HG03342 (cell line): ENCODE results near the gene CDC42SE2.
"Not testable (repeated sequence)": the region's sequence is repeated elsewhere in the genome, so short reads cannot be mapped to it uniquely, and the experiment has no call there.

Experiments
- ATAC-seq: cut with Tn5 transposase; IDR thresholded peaks from one replicate; pipeline ENCODE4 v1.9.1; 2021; ENCODE audit warnings: mild to moderate bottlenecking, moderate library complexity; ENCODE audit not compliant: unreplicated experiment

The CDC42SE2 gene

GRCh38 chr5:131250751-131251475 is 12.9 kb upstream of the CDC42SE2 start:
- no peak for ATAC-seq

- peak; percentile 83 for ATAC-seq
Measured at GRCh38 chr5:131252824-131253171, 11.1 kb upstream of the CDC42SE2 start.

GRCh38 chr5:131254025-131254424 is 9.8 kb upstream of the CDC42SE2 start:
- ATAC-seq, result not testable (repeated sequence)

GRCh38 chr5:131254741-131255140 is 9.1 kb upstream of the CDC42SE2 start:
- no peak for ATAC-seq

GRCh38 chr5:131256507-131256823 is 7.4 kb upstream of the CDC42SE2 start:
- no peak for ATAC-seq

GRCh38 chr5:131258733-131259132 is 5.1 kb upstream of the CDC42SE2 start:
- ATAC-seq, result no peak

- ATAC-seq, result no peak
Measured at GRCh38 chr5:131259326-131259725, 4.5 kb upstream of the CDC42SE2 start.

GRCh38 chr5:131260895-131261294 is 3.0 kb upstream of the CDC42SE2 start:
- no peak for ATAC-seq

GRCh38 chr5:131261483-131261882 is 2.4 kb upstream of the CDC42SE2 start:
- no peak for ATAC-seq

- ATAC-seq, result peak; percentile 11
Measured at GRCh38 chr5:131262953-131263541, 806 bp upstream of the CDC42SE2 start.

GRCh38 chr5:131264451-131265099 is 722 bp downstream of the CDC42SE2 start:
- ATAC-seq, result no peak

- ATAC-seq, result peak; percentile 30
Measured at GRCh38 chr5:131265311-131265803, 1.5 kb downstream of the CDC42SE2 start.

GRCh38 chr5:131266370-131267060 is 2.7 kb downstream of the CDC42SE2 start:
- no peak for ATAC-seq

GRCh38 chr5:131268758-131269370 is 5.0 kb downstream of the CDC42SE2 start:
- no peak for ATAC-seq

GRCh38 chr5:131270809-131271208 is 7.0 kb downstream of the CDC42SE2 start:
- ATAC-seq, result no peak

- ATAC-seq, result not testable (repeated sequence)
Measured at GRCh38 chr5:131271888-131272287, 8.0 kb downstream of the CDC42SE2 start.

GRCh38 chr5:131272307-131272706 is 8.5 kb downstream of the CDC42SE2 start:
- no peak for ATAC-seq

GRCh38 chr5:131272724-131273123 is 8.9 kb downstream of the CDC42SE2 start:
- ATAC-seq, result no peak

GRCh38 chr5:131274326-131275063 is 10.6 kb downstream of the CDC42SE2 start:
- no peak for ATAC-seq

- peak; percentile 26 for ATAC-seq
Measured at GRCh38 chr5:131276072-131276471, 12.2 kb downstream of the CDC42SE2 start.
